ENCODE results near the gene STAT3.
"Not testable (repeated sequence)": the region's sequence is repeated elsewhere in the genome, so short reads cannot be mapped to it uniquely, and the experiment has no call there.

STAT3 gene

DNA sequence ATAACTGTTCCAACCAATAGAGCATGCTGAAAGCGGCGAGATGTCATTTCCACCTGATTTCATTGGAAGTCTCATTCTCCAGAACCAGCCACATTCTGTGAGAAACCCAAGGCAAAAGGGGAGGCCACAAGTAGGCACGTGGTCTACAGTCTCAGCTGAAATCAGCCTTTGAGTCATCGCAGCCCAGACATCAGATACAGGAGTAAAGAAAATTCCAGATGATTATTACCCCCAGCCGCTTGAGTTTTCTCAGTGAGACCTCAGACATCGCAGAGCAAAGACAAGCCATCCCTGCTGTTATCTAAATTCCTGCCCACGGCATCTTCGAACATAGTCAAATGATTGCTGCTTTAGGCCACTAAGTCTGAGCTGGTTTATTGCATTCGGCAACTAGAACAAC is 23.1 kb downstream of the STAT3 start:
- TF ChIP-seq CTCF (IDR thresholded peaks at IDR 0.05; ENCODE audit: low read depth, low read length, missing control alignments): no peak

DNA sequence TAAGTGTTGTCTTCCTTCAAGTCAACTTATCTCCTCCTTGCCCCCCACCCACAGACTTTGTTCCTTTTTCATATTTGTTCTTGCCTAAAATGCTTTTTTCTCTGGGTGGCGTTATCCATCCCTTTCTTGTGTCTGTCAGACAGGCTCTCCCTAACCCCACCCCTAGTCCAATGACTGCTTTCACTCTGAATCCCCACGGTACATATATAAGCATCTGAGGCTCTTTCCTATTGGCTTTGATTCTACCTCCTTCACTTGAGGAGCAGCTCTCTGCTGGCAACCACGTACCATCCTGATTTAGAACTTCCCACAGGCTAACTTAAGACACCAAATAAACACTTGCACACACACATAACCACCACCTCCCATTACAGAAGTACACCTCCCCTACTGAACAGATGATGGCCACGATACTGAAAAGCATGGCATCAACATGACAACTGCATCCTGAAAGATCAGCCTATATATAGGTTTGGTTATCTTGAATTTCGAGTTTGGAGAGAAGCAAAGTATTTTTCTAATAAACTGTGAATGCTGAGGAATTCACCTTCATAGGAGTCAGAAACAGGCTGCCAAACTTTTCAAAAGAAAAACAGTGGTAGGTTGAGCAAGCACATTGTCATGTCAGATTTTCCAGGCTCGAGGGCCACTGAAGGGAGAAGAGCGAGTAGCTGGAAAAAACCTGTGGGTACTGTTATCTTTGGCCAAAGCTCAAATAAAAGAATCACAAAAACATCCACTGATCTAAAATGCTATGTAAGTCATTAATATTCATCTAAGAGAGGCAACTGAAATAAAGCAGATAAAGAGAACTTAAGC is 24.3 kb downstream of the STAT3 start:
- DNase-seq (ENCODE audit: extremely low read depth, low read depth): no peak
- no peak overlapping the region for H3K4me3 ChIP-seq (replicated peaks; ENCODE audit: low read depth, low read length)
- no peak for TF ChIP-seq CTCF (IDR thresholded peaks at IDR 0.05; ENCODE audit: low read depth, low read length, missing control alignments)

More for the DNA sequence above, 23.1 kb downstream of the STAT3 start:
- DNase-seq (ENCODE audit: extremely low read depth, low read depth): no peak
- H3K4me3 ChIP-seq (replicated peaks; ENCODE audit: low read depth, low read length): no peak overlapping the region

DNA sequence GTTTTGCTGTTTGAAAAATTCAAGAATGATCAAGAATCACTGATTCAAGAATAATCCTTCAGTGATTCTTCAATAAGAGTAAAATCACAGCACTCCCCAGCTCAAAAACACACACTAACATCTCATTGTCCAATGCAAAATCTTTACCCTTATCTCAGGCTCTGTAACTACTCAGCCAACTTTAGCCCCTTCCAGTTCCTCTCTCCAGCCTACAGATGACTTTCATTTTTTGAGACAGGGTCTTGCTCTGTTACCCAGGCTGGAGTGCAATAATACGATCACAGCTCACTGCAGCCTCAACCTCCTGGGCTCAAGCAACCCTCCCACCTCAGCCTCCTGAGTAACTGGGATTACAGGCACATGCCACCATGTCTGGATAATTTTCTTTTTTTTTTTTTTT is 25.0 kb downstream of the STAT3 start:
- no peak for TF ChIP-seq CTCF (IDR thresholded peaks at IDR 0.05; ENCODE audit: low read depth, low read length, missing control alignments)
- DNase-seq (ENCODE audit: extremely low read depth, low read depth): no peak
- no peak overlapping the region for H3K4me3 ChIP-seq (replicated peaks; ENCODE audit: low read depth, low read length)

DNA sequence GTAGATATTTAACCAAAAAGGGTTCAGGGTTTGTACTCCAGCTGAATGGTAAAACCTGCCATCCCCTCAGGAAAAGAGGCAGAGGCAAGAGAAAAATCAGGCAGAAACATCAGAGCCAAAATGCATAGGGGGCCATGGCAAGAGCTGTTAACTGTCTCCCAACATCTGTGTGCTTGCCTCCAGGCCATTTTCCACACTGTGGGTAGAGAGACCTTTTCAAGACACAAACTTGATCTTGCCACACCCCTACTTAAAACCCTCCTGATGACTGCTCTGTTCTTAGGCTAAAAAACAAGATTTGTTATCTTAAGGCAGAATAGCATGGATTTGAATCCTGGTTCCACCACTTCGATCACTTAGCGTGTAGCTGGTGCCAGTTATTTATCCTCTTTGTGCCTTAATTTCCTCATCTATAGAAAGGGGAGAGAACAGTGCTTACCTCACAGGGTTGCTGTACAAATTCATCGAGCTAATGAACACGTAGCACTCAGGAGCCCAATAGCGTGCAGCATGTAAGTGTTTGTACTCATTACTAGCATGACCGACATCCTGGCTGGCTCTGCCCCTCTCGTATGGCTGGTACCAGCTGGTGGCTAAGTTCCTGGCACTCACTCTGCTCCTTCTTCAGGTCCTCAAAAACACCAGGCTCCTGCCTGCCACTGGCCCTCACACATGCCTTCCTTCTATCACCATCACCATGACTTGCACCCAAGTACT is 25.8 kb downstream of the STAT3 start:
- H3K4me3 ChIP-seq (replicated peaks; ENCODE audit: low read depth, low read length): no peak overlapping the region
- no peak for TF ChIP-seq CTCF (IDR thresholded peaks at IDR 0.05; ENCODE audit: low read depth, low read length, missing control alignments)
- DNase-seq (ENCODE audit: extremely low read depth, low read depth): no peak

- DNase-seq (ENCODE audit: extremely low read depth, low read depth): no peak
Measured at GRCh38 chr17:42361781-42362186, 26.5 kb downstream of the STAT3 start.

GRCh38 chr17:42360388-42360787 is 27.9 kb downstream of the STAT3 start:
- not testable (repeated sequence) for H3K4me3 ChIP-seq (replicated peaks; ENCODE audit: low read depth, low read length); DNase-seq (ENCODE audit: extremely low read depth, low read depth)

More at GRCh38 chr17:42361781-42362186, 26.5 kb downstream of the STAT3 start:
- TF ChIP-seq CTCF (IDR thresholded peaks at IDR 0.05; ENCODE audit: low read depth, low read length, missing control alignments): no peak
- H3K4me3 ChIP-seq (replicated peaks; ENCODE audit: low read depth, low read length): no peak overlapping the region

GRCh38 chr17:42359133-42359532 is 29.1 kb downstream of the STAT3 start:
- no peak overlapping the region for H3K4me3 ChIP-seq (replicated peaks; ENCODE audit: low read depth, low read length)
- TF ChIP-seq CTCF (IDR thresholded peaks at IDR 0.05; ENCODE audit: low read depth, low read length, missing control alignments): no peak
- DNase-seq (ENCODE audit: extremely low read depth, low read depth): no peak

All from HFF-Myc (cell line).